ENCODE data around the gene TMC6. TPM values are rescaled to one million over a fixed set of nuclear protein-coding genes. Genes with fewer than 3 reads are reported as not detected.
"Not testable (repeated sequence)": the region's sequence is repeated elsewhere in the genome, so short reads cannot be mapped to it uniquely, and the experiment has no call there.

The TMC6 gene
- polyA plus RNA-seq, 3 donors: 14.1 to 58.4 (median 55.2) TPM

DNA sequence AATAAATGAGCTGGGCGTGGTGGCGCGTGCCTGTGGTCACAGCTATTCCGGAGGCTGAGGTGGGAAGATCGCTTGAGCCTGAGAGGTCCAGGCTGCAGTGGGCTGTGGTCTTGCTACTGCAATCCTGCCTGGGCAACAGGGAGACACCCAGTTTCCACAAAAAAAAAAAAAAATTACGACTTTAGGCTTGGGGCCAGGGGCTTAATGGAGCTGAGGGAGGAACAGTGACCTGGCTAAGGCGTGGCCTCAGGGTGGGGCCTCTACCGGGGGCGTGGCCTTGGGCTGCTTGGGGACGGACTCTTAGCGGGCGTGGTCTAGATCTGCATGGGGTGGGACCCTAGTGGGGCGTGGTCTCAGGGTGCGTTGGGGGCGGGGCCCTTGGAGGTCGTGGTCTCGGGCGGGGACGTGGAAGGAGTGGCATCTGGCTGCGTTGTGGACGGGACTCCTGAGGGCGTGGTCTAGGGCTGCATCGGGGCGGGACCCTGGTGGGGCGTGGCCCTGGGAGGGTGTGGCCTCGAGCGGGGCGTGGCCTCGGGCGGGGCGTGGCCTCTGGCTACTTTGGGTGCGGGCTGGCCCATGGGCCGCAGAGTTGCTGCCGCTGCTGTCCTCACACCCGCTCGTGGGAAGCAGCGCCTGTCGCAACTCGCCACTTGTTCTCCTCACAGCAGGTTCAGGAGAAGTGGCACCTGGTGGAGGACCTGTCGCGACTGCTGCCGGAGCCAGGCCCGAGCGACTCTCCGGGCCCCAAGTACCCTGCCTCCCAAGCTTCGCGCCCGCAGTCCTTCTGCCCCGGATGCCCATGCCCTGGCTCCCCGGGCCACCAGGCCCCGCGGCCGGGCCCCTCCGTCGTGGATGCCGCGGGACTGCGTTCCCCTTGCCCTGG lies 11.9 kb upstream of the TMC6 start:
- WGBS, 3 donors: 25 to 29% (median 29%) methylated on average over 46 to 58 of the region's 58 CpGs
- no peak overlapping the region for H3K27ac ChIP-seq (ENCODE audit: low read depth, low read length)

- 85 to 92% (median 89%) methylated on average over 12 of the region's 12 CpGs for WGBS, 3 donors
- H3K27ac ChIP-seq (ENCODE audit: low read depth, low read length): not testable (repeated sequence)
These were observed 11.3 kb upstream of the TMC6 start for GRCh38 chr17:78139861-78140168.

GRCh38 chr17:78138204-78139060 lies 9.9 kb upstream of the TMC6 start:
- H3K27ac ChIP-seq (ENCODE audit: low read depth, low read length): no peak overlapping the region
- WGBS, 3 donors: 82 to 85% (median 83%) methylated on average over 17 of the region's 17 CpGs

GRCh38 chr17:78137392-78138203 lies 9.0 kb upstream of the TMC6 start:
- no peak overlapping the region for H3K27ac ChIP-seq (ENCODE audit: low read depth, low read length)
- 54 to 64% (median 57%) methylated on average over 26 of the region's 26 CpGs for whole genome bisulfite sequencing, 3 donors

- WGBS, 3 donors: 88 to 95% (median 90%) methylated on average over 9 of the region's 9 CpGs
These were observed 7.4 kb upstream of the TMC6 start for GRCh38 chr17:78135858-78136500.

DNA sequence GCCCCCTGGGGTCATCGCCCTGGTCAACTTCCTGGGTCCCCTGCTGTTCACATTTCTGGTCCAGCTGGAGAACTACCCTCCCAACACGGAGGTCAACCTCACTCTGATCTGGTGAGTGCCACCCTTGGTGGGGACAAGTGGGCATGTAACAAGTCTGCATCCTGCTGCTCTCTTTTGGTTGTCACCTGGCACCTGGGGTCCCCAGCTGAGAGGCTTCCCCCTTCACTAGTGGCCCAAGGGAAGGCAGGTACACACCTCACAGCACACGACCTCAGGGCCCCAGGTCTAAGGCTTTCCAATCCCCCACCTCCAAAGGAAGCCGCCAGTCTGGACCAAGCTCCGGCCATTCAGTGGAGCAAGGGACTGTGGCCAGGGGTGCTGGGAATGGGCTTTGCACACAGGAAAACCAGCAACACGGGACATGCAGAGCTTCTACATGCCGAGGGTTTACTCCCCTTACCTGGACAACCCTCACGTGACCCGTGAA lies 6.4 kb upstream of the TMC6 start:
- 78 to 85% (median 80%) methylated on average over 9 of the region's 9 CpGs for WGBS, 3 donors

More at GRCh38 chr17:78135858-78136500, 7.4 kb upstream of the TMC6 start:
- no peak overlapping the region for H3K27ac ChIP-seq (ENCODE audit: low read depth, low read length)

DNA sequence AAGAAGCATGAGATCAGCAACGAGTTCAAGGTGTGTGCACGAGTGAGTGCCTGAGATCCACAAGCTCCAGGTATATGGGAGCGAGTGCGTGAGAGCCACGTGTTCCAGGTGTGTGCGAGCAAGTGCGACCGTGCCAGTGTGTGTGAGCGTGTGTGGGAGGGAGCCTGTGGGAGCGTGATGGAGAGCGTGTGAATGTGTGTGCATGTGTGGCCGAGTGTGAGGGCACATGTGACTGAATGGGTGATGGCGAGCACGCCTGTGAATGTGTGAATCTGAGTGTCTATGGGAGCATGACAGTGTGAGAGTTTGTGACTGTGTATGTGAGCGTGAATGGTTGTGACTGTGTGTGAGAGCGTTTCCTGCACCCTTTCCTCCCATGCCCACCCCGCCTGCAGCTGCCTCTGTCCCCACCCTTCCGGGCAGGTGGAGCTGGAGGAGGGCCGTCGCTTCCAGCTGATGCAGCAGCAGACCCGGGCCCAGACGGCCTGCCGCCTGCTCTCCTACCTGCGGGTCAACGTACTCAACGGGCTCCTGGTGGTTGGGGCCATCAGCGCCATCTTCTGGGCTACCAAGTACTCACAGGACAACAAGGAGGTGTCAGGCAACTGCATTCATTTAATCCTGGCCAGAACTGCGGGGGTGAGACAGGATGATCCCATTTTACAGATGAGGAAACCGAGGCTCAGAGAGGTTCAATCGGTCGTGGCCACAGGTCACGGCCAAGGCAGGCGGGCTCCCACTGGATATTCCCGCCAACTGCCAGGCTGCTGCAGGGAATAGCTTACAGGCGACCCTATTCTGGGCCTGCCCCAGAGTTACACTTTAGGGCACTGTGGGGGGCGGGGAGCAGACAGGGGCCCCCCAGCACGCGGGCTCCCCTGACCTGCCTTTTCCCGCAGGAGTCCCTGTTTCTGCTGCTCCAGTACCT lies 5.7 kb upstream of the TMC6 start:
- no peak overlapping the region for H3K27ac ChIP-seq (ENCODE audit: low read depth, low read length)
- 48 to 54% (median 52%) methylated on average over 39 of the region's 39 CpGs for WGBS, 3 donors

More for the DNA sequence above, 6.4 kb upstream of the TMC6 start:
- no peak overlapping the region for H3K27ac ChIP-seq (ENCODE audit: low read depth, low read length)

DNA sequence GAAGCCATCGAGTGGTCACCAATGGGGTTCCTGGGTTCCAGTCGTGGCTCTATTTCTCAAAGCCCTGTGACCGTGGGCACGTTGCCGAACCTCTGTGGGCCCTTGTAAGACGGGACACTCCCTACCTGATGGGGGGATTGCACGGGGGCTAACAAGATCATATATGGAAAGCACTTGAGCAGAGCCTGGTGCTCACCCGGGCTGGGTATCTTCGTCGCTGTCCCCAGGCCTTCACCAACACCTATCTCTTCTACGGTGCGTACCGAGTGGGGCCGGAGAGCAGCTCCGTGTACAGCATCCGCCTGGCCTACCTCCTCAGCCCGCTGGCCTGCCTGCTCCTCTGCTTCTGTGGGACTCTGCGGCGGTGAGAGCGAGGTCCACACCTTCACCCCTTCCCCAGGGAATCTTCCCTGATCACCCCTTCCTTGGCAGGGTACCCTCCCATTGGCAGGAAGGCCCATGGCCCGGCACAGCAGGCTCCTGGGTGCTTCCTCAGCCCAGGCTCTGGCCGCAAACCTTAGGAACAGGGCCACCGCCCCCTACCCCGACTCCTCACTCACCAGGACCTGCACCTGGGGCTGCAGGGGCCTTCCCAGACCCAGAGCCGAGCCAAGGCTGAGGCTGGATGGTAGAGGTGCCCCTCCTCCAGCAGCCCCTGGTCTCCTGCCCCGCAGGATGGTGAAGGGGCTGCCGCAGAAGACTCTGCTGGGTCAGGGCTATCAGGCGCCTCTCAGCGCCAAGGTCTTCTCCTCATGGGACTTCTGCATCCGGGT lies 4.8 kb upstream of the TMC6 start:
- H3K27ac ChIP-seq (ENCODE audit: low read depth, low read length): no peak overlapping the region
- 76 to 86% (median 77%) methylated on average over 30 of the region's 30 CpGs for WGBS, 3 donors

DNA sequence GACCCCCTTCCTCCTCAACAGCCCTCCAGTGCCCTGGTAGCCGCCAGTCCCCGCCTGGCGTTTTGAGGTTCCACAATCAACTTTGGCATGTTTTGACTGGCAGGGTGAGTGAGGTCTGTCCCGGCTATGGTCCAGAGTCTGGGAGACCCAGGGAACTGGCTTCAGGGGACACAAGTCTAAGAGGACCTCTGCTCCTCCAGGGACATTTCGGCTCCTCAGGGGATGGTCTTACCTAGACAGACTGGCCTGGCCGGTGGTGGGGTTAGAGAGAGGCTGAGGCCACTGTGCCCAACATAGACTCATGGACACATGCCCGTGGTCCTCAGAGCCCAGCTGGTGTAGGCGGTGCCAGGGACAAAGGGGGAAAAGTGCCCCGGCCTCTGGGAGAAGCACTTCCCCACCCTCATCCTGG lies 4.2 kb upstream of the TMC6 start:
- WGBS, 3 donors: 72 to 92% (median 75%) methylated on average over 9 of the region's 9 CpGs
- no peak overlapping the region for H3K27ac ChIP-seq (ENCODE audit: low read depth, low read length)

- H3K27ac ChIP-seq (ENCODE audit: low read depth, low read length): no peak overlapping the region
- 23 to 31% (median 28%) methylated on average over 33 to 38 of the region's 38 CpGs for WGBS, 3 donors
These were observed 3.6 kb upstream of the TMC6 start for GRCh38 chr17:78132084-78132676.

GRCh38 chr17:78131172-78132083 lies 2.9 kb upstream of the TMC6 start:
- WGBS, 3 donors: 17 to 29% (median 20%) methylated on average over 57 to 73 of the region's 74 CpGs
- H3K27ac ChIP-seq (ENCODE audit: low read depth, low read length): no peak overlapping the region

GRCh38 chr17:78130437-78131101 lies 2.0 kb upstream of the TMC6 start, which contains the start of gene TMC8:
Gene TMC8 (plus strand): TSS chr17:78130771. CDS start chr17:78131589, 818 bp downstream.
- H3K27ac ChIP-seq (ENCODE audit: low read depth, low read length): no peak within 1 kb of the TSS
- WGBS, 3 donors: 40 to 77% (median 46%) methylated on average over 10 of the region's 10 CpGs

DNA sequence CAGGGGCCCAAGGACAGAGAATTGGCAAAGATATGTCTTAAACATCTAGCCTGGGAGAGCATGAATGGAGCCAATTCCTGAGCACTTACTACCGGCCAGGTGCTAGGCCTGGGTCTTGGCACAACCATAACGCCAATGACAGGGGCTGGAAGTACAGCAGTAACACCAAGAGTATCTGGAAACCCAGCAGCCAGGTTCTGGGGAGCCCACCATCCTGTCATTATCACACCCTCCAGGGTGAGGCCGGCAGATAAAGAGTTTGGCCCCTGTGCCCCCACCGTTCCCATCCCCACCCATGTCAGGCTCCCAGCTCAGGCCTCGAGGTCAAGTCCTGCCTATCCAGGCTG lies 1.5 kb upstream of the TMC6 start:
- WGBS, 3 donors: 24 to 31% (median 26%) methylated on average over 5 of the region's 5 CpGs

GRCh38 chr17:78129351-78130089 lies 965 bp upstream of the TMC6 start:
- WGBS, 3 donors: 66 to 75% (median 69%) methylated on average over 4 of the region's 4 CpGs
- H3K27ac ChIP-seq (ENCODE audit: low read depth, low read length): no peak overlapping the region

More for the DNA sequence above, 1.5 kb upstream of the TMC6 start:
- H3K27ac ChIP-seq (ENCODE audit: low read depth, low read length): no peak overlapping the region

All from adipose tissue (tissue), 3 donors.